Hematopoietic multipotent progenitor cell treated with erythropoietin and hydrocortisone succinate and interleukin-3 and kit ligand, for 4 days (in vitro differentiated cells): ENCODE results near the gene LAMB4.

Experiments used
- DNase-seq: peaks from one replicate; pipeline ENCODE4 v3.0.0-alpha.2; 2015

Gene LAMB4

GRCh38 chr7:108130261-108130660, at the start of gene LAMB4:
Gene LAMB4 (minus strand): TSS chr7:108130361. CDS start chr7:108123164, 7,197 bp downstream.
- no peak for DNase-seq

- no peak for DNase-seq
These were observed 48.2 kb upstream of the LAMB4 start for GRCh38 chr7:108178398-108178797.

GRCh38 chr7:108171164-108171563, 41.0 kb upstream of the LAMB4 start:
- no peak for DNase-seq

GRCh38 chr7:108170251-108170650, 40.1 kb upstream of the LAMB4 start:
- no peak for DNase-seq

GRCh38 chr7:108167460-108167859, 37.3 kb upstream of the LAMB4 start:
- DNase-seq, result no peak

- no peak for DNase-seq
These were observed 36.5 kb upstream of the LAMB4 start for GRCh38 chr7:108166687-108167086.

GRCh38 chr7:108165723-108166122, 35.6 kb upstream of the LAMB4 start:
- no peak for DNase-seq

- DNase-seq, result no peak
These were observed 34.8 kb upstream of the LAMB4 start for GRCh38 chr7:108164946-108165345.

GRCh38 chr7:108164342-108164741, 34.2 kb upstream of the LAMB4 start:
- no peak for DNase-seq

GRCh38 chr7:108158776-108159175, 28.6 kb upstream of the LAMB4 start:
- DNase-seq, result no peak

GRCh38 chr7:108157606-108158335, 27.6 kb upstream of the LAMB4 start:
- no peak for DNase-seq

GRCh38 chr7:108156897-108157605, 26.9 kb upstream of the LAMB4 start:
- DNase-seq, result no peak

- DNase-seq, result no peak
These were observed 22.0 kb upstream of the LAMB4 start for GRCh38 chr7:108152198-108152597.

GRCh38 chr7:108149908-108150307, 19.7 kb upstream of the LAMB4 start:
- DNase-seq, result peak; percentile 35

- DNase-seq, result no peak
These were observed 19.0 kb upstream of the LAMB4 start for GRCh38 chr7:108149119-108149518.

GRCh38 chr7:108147031-108147563, 16.9 kb upstream of the LAMB4 start:
- DNase-seq, result no peak

- peak; percentile 82 for DNase-seq
These were observed 16.1 kb upstream of the LAMB4 start for GRCh38 chr7:108146070-108146842.

GRCh38 chr7:108145401-108145800, 15.2 kb upstream of the LAMB4 start:
- no peak for DNase-seq

GRCh38 chr7:108144931-108145330, 14.8 kb upstream of the LAMB4 start:
- no peak for DNase-seq

- DNase-seq, result no peak
These were observed 13.7 kb upstream of the LAMB4 start for GRCh38 chr7:108143658-108144420.

GRCh38 chr7:108142675-108143259, 12.6 kb upstream of the LAMB4 start:
- DNase-seq, result no peak

GRCh38 chr7:108142180-108142579, 12.0 kb upstream of the LAMB4 start:
- DNase-seq, result no peak
